ENCODE measurements around the gene FAM114A2.
A peak's percentile ranks its signal among the peaks of the same experiment; 100 is the strongest.
"Not testable (repeated sequence)": the region's sequence is repeated elsewhere in the genome, so short reads cannot be mapped to it uniquely, and the experiment has no call there.

The FAM114A2 gene

DNA sequence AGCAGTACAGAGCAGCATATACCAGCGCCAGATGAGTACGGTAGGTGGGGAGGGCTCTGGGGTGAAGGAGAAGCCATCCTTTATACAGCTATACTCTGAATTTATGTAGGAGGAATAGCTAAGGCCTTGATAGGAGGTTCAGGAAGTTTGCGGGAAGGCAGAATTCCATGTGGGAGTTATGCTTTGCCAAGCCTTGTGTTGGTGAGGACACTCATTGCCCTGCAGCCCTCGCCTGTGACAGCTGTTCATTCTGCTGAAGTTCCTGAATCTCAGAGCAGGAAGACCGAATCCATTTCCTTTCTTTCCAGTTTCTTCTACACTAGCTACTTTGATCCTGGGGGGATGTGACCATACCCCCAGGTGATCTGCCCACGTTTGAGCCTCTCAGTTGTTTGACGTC is 7.8 kb upstream of the FAM114A2 start:
- DNase-seq, result no peak

GRCh38 chr5:154044581-154044980 is 5.9 kb upstream of the FAM114A2 start:
- peak in 1 of 2 donors; percentile 4 for DNase-seq

- no peak for DNase-seq
These were observed 5.4 kb upstream of the FAM114A2 start for GRCh38 chr5:154044099-154044498.

- DNase-seq, result no peak
These were observed 4.1 kb upstream of the FAM114A2 start for GRCh38 chr5:154042766-154043165.

GRCh38 chr5:154039458-154039829 is 734 bp upstream of the FAM114A2 start:
- DNase-seq, result no peak

- peak; percentile 36 to 61 for DNase-seq
These were observed 426 bp downstream of the FAM114A2 start for GRCh38 chr5:154038261-154038706.

- no peak for DNase-seq
These were observed 3.8 kb downstream of the FAM114A2 start for GRCh38 chr5:154034944-154035343.

GRCh38 chr5:154031937-154032489 is 6.7 kb downstream of the FAM114A2 start:
- no peak for DNase-seq

DNA sequence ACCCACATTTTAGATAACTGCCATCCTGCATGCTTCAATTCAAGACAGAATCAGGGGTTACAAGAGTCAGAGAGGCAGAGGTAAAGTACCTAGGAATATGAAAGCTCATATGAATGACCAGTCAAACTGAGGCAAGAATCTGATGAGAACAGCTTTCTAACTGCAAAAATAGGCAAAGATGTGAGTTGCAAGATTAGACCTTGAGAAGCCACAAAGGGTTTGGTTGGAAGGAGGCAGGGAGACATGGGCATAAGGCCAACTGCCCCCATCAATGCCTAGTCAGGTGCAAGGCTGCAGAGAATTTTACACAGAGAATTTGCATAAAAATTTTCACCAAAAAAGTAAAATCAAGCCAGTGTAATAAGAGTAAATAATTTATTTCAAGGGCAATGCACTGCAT is 12.8 kb downstream of the FAM114A2 start:
- DNase-seq, result no peak

- not testable (repeated sequence) for DNase-seq
These were observed 19.8 kb downstream of the FAM114A2 start for GRCh38 chr5:154018919-154019318.

- DNase-seq, result no peak
These were observed 23.5 kb downstream of the FAM114A2 start for GRCh38 chr5:154015071-154015693.

DNA sequence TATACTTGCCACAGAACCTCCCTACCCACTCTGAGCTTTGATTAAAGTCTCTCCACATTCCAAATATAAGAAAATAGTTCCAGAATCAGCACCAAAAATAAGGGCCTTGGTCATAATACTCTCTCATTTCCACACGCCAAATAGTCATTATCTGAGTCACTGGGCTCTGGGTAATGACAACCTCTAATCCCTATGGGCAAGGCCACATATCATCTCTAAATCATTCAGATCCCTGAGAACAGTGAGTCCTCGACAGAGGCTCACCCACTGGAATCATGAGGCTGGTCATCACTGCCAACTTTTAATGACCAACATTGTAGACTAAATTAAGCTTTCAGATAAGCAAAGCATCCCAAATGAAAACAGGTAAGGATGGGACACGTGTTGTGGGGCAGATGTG is 28.1 kb downstream of the FAM114A2 start:
- DNase-seq, result no peak

DNA sequence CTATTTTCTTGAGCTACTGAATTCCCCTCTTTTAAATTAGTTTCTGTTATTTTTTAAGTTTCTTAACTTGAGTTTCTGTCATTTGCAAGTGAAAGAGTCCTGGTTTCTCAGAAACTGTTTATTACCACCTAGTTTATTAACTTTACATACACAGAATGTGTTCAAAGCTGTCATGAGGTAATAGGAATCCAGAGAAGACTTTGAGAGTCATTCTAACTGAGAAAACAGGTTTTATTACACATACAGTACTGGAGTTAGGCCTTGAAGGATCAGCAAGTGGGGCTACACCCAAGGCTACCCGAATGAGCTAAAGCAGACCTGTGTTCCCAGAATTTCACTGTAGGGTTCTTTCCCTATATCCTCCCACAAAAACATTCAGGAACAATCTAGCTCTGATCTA is 33.1 kb downstream of the FAM114A2 start:
- no peak for DNase-seq

GRCh38 chr5:154002511-154003020 is 36.1 kb downstream of the FAM114A2 start:
- no peak for DNase-seq

DNA sequence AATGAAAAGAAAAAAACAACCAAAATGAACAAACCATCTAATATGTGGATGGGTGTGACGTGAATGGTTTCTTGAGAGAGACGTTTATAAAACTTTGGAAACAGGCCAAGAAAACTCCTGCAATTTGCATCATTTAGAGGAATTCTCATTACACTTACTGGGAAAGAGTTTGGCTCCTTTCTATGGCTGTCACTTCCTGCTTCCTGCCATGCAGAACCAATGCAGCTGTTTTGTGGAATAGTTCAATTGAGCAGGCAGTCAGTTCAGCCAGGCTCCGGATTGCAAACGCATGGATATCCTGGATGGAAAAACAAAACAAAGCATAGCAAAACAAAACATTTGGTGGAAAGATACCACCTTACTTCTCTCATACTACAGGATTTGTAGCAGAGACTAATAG is 36.6 kb downstream of the FAM114A2 start:
- DNase-seq, result no peak

DNA sequence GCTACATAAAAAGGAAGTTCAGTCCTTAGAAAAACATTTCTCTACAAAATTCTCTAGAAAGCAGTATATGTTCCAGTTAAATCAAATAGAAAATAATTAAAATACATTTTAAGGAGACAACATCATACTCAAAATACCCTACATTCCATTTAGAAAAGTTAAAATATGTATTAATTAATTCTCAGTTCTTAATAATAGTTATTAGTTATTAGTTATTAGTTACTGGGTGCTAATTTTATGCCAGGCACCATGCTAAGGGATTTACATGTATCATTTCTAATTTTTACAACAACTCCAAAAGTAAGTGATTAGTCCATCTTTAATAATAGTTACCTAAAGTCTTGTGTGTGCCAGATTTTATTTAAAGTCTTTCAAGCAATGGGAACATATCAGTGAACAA is 38.0 kb downstream of the FAM114A2 start:
- no peak for DNase-seq

- DNase-seq, result no peak
These were observed 38.7 kb downstream of the FAM114A2 start for GRCh38 chr5:153999995-154000394.

DNA sequence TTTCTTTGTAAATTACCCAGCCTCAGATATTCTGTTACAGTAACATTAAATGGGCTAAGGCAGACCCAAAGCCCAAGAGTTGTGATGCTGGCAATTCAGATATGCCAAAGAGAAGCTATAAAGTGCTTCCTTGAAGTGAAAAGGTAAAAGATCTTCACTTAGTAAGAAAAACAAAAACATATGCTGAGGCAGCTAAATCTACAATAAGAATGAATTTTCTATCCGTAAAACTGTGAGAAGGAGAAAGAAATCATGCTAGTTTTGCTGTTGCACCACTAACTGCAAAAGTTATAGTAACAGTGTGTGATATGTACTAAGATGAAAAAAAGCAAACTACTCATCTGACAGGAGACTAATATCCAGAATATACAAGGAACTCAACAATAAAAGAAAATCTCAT is 39.9 kb downstream of the FAM114A2 start:
- DNase-seq, result no peak

DNA sequence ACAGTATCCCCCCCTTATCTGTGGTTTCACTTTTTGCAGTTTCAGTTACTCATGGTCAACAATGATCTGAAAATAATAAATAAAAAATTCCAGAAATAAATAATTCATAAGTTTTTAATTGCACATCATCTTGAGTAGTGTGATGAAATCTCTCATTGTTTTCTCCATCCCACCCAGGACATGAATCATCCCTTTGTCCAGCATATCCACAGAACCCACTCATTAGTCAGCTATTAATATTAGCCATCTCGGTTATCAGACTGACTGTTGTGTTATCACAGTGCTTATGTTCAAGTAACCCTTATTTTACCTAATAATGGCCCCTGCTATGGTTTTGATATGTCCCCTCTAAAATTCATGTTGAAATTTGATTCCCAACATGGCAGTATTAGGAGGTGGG is 40.7 kb downstream of the FAM114A2 start:
- no peak for DNase-seq

DNA sequence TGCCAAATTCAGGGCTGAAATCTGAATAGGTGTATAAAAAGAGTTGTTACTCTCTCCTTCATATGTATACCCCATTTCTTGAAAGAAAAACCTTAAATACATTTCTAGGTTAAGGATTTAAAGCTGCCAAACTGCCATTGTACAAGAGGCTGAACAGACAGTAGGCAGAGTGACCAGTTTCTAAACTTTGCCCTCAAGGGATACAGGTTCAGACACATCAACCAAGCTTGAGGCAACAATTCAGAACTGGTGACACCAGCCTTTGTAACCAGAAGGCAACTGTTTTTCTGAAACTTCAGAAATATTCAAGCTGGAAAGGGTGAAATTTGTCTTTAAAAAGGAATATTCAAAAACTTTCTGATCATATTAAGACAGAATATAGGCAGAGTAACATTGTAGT is 47.5 kb downstream of the FAM114A2 start:
- DNase-seq, result no peak

- no peak for DNase-seq
These were observed 50.2 kb downstream of the FAM114A2 start for GRCh38 chr5:153988510-153988909.

DNA sequence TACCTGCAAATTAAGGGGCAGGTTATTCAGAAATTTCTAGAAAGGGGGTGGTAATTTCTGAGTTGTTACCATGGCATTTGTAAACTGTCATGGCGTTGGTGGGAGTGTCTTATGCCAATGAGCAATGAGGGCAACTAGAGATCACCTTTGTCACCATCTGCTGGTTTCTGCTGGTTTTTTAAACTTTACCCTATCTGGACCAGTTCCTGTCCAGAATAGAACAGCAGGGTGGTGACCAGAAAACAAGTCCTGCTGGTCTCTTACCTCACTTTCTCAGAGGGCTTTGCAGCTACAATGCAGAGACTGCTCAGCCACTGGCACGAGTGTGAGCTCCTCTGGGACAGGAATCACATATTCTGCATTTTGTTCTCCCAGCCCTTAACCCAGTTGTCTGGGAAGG is 51.4 kb downstream of the FAM114A2 start:
- no peak for DNase-seq

- DNase-seq, result no peak
These were observed 53.2 kb downstream of the FAM114A2 start for GRCh38 chr5:153985498-153985897.

GRCh38 chr5:153983885-153984284 is 54.8 kb downstream of the FAM114A2 start:
- no peak for DNase-seq

Data from CD4-positive, alpha-beta T cell treated with Interleukin-1 beta for 1 hour (primary cell).